NB4 (cell line): ENCODE data around the gene THG1L.

ENCODE experiments used
- DNase-seq: peaks from one replicate; pipeline ENCODE4 v3.0.0; 2010; ENCODE audit warnings: low read depth
- H3K4me3 ChIP-seq: one replicate; pipeline ENCODE4 v1.5.1; 2011; ENCODE audit warnings: mild to moderate bottlenecking, low read depth, low read length, moderate library complexity
- CTCF ChIP-seq: IDR thresholded peaks from one replicate; pipeline ENCODE4 v1.5.1; 2012; ENCODE audit warnings: low read depth, low read length
- MAX ChIP-seq: IDR thresholded peaks from 2 replicates; pipeline ENCODE4 v1.6.1; 2011; ENCODE audit warnings: low read depth, low read length
- MYC ChIP-seq: IDR thresholded peaks from 2 replicates; pipeline ENCODE4 v1.6.1; 2011; ENCODE audit warnings: low read depth, low read length
- POLR2A ChIP-seq: IDR thresholded peaks from 2 replicates; pipeline ENCODE4 v1.6.1; 2011; ENCODE audit warnings: mild to moderate bottlenecking; ENCODE audit not compliant: insufficient read length; ENCODE audit errors: extremely low read depth

The THG1L gene

DNA sequence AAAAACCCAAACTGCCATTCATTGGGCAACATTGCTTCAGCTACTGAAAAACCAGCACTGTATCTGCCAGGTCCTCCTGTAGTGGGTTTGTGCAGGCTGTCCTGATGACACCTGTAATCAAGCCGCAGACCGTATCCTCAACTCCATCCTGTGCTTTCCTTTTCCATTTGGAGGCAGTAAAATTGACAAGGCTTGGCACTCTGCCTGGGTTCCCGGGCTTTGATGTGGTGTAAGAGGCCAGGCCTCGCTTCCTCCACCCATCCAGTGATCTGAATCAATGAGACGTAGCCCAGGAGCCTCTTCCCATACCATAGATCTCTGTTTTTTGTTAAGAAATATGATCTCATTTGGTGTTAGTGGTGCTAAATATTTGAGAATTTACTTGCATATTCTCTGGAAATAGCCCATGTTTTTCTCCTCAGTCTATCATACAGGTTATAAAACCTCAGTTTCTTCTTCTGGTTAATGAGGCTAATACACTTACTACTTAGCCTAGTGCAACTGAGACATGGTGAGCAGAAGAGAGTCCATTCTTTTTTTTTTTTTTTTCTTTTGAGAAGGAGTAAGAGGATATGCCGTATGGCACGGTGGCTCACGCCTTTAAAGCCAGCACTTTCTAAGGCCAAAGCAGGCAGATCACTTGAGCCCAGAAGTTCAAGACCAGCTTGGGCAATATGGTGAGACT lies 47.0 kb downstream of the THG1L start:
- H3K4me3 ChIP-seq, result no peak overlapping the region
- DNase-seq, result no peak
- TF ChIP-seq CTCF (no peak), POLR2A (no peak), MAX (no peak), MYC (no peak)

GRCh38 chr5:157779221-157779620 lies 48.0 kb downstream of the THG1L start:
- no peak overlapping the region for H3K4me3 ChIP-seq
- DNase-seq, result no peak
- TF ChIP-seq CTCF, result no peak
- TF ChIP-seq POLR2A, result no peak
- no peak for TF ChIP-seq MYC
- TF ChIP-seq MAX, result no peak

DNA sequence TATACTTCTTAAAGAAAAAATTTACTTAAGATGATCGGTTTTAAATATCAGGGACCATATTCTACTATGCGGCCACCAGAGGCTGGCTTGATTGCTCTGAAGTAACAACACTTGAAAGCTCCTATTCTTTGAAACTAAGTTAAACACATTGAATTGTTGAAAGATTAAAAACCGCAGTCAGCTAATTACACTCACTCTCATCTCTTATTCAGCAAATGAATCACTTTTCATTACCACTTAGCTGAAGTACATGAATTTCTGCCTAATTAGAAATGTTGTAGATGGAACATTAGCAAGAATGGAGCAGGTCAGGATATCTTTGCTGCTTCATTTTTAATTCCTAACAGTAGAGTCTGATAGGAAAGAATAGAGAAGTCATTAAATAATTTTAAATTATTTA lies 54.6 kb downstream of the THG1L start:
- H3K4me3 ChIP-seq, result no peak overlapping the region
- TF ChIP-seq POLR2A, result no peak
- no peak for TF ChIP-seq MYC
- no peak for TF ChIP-seq MAX
- TF ChIP-seq CTCF, result no peak
- no peak for DNase-seq
